ENCODE results near the gene NDUFB3. TPM values are rescaled to one million over a fixed set of nuclear protein-coding genes. Genes with fewer than 3 reads are reported as not detected.

The NDUFB3 gene
- total and polyA plus RNA-seq, 11 donors: 197 to 496 (median 348) TPM

DNA sequence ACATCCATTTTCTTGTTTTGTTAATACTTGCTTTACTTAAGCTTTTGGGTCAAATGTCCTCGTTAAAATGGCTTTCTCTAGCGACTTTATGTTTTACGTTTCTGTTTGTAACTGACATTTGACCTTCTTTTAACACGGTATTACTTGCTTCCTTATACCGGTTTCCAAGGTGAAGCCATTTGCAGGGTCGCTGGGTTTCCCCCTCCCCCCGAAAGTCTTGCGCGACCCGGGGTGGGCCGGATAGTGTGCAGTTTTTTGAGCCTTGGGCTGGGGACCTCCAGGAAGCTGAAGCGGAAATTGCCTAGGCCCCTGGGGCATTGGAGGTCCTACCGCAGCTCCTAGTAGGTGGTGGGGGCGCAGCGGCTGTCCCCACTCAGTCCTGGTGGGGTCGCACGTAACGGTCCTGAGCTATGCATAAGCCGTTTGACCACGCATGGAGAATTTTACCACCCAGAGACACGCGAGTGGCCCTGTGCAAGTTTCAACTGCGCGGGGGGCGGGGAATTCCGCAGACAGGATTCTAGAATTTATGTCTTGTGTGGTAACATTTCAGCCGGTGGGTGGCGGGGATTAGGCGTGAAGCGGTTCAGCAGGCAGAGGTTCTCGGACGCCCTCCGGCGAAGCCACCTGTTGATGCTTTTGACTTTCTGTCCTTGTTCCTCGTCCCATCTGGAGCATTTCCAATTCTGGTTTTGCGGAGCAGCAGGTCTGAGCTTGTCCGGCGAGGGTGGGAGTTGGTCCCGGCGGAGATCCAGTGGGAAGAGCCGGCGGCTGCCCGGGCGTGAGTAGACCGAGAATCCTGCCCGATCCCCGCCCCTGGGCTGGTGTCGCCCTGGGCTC lies 46.5 kb downstream of the NDUFB3 start:
- intact Hi-C loops (cut with DNase I): loop anchor here in 9 of 10 donors (2.0 to 10.0 kb wide), 6 partner anchors 34 to 116 kb away; partner anchors contain the start of genes HYCC2 (in 3 of the 9) and NDUFB3 (in 3 of the 9)
- ATAC-seq: peak; percentile 44 to 75 (median 52)

DNA sequence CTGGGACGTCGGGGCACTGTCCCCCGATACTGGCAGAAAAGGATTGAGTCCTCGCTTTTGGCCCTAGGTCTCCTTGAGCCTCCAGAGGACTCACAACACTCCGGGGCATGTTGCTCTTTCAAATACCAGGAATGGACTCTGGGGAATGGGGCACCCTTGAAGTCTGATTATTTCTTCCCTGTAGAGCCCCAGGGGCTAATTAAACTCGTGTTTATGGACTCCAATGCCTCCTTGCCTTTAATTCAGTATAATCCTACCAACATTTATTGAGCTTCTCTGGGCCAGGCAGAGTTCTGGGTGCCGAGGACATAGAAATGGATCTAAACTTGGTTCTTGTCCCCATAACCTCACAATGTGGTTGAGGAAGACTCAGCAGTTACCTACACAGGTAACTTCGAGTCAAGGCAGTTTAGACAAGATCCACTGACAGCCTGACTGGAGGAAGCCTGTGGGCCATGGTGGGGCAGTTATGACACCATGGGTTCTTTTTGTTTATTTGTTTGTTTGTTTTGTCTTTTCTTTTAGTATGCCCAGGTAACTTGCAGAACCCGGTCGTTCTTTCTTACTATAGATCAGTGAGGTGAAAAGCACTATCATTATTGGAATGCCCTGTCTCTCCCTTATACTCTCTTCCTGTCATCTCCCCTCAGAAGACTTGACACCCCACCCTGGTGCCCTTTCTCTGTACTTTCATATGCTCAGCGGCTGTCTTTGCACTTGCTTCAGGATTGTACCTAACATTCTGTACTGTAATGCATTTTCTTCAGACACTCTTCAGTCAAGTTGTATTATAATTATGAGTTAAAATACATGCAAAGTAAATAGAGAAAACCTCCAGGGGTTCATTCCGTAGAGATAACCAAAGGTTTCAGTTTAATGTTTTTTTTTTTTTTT lies 47.4 kb downstream of the NDUFB3 start:
- Histone ChIP-seq H3K36me3 (peaks cover 0 to 27% (median 4%) of the 10 kb centered on the region in 9 donors), H3K4me3 (peak overlapping the region; percentile 65 to 99 (median 85)), H3K27me3 (no peaks in the 10 kb centered on the region), H3K4me1 (peaks cover 2 to 62% (median 39%) of the 10 kb centered on the region in 12 donors), H3K27ac (peak overlapping the region; percentile 94 to 100 (median 100)), H3K9me3 (no peaks in the 10 kb centered on the region)
- peak; percentile 7 to 38 (median 20) for ATAC-seq
- DNase-seq: no peak
- intact Hi-C loops (cut with DNase I): loop anchor here in 9 of 10 donors (2.0 to 10.0 kb wide), 6 partner anchors 33 to 116 kb away; partner anchors contain the start of genes HYCC2 (in 3 of the 9) and NDUFB3 (in 3 of the 9)
- WGBS, 4 donors: 3 to 6% (median 3%) methylated on average over 12 of the region's 12 CpGs
- TF ChIP-seq POLR2A (IDR thresholded peaks at IDR 0.05): peak in 1 of 2 donors; percentile 8
- TF ChIP-seq, protein P1, sequence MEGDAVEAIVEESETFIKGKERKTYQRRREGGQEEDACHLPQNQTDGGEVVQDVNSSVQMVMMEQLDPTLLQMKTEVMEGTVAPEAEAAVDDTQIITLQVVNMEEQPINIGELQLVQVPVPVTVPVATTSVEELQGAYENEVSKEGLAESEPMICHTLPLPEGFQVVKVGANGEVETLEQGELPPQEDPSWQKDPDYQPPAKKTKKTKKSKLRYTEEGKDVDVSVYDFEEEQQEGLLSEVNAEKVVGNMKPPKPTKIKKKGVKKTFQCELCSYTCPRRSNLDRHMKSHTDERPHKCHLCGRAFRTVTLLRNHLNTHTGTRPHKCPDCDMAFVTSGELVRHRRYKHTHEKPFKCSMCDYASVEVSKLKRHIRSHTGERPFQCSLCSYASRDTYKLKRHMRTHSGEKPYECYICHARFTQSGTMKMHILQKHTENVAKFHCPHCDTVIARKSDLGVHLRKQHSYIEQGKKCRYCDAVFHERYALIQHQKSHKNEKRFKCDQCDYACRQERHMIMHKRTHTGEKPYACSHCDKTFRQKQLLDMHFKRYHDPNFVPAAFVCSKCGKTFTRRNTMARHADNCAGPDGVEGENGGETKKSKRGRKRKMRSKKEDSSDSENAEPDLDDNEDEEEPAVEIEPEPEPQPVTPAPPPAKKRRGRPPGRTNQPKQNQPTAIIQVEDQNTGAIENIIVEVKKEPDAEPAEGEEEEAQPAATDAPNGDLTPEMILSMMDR (IDR thresholded peaks at IDR 0.05): no peak

More for the DNA sequence above, 46.5 kb downstream of the NDUFB3 start:
- Histone ChIP-seq H3K9me3 (no peaks in the 10 kb centered on the region), H3K27me3 (no peaks in the 10 kb centered on the region), H3K4me3 (peak overlapping the region; percentile 65 to 99 (median 85)), H3K4me1 (peaks cover 0 to 55% (median 30%) of the 10 kb centered on the region in 12 donors), H3K36me3 (peaks cover 0 to 20% (median under 1%) of the 10 kb centered on the region in 9 donors), H3K27ac (peak overlapping the region; percentile 94 to 100 (median 100))
- 1 to 2% (median 1%) methylated on average over 31 to 48 of the region's 48 CpGs for WGBS, 4 donors
- TF ChIP-seq POLR2A (IDR thresholded peaks at IDR 0.05): peak in 1 of 2 donors; percentile 71
- TF ChIP-seq, protein P1 (IDR thresholded peaks at IDR 0.05): peak; percentile 19 to 65 (median 51)
- peak; percentile 91 to 95 (median 92) for DNase-seq

DNA sequence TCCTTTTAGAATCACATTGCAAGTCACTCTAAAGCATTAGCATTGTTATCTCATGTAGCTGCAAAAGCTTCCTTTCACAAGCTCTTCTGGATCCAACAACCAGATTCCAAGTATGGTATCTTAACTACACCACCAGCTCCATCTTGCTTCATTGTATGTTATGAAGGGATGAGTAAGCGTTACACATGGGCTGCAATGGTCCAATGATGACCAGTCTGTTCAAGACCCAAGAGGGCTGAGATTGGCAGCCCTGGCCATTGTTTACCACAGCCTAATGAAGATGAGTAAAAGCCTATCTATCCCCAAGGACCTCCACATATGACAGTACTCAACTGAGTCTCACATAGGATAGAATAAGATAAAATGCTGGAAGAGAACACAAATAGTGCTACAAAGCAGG lies 50.5 kb downstream of the NDUFB3 start:
- DNase-seq: no peak
- Histone ChIP-seq H3K9me3 (no peaks in the 10 kb centered on the region), H3K27me3 (no peaks in the 10 kb centered on the region), H3K4me1 (peaks cover 16 to 79% (median 64%) of the 10 kb centered on the region in 12 donors), H3K36me3 (peaks cover 0 to 27% (median 4%) of the 10 kb centered on the region in 9 donors), H3K4me3 (peak overlapping the region in 10 of 12 donors; percentile 1 to 96 (median 85)), H3K27ac (peak overlapping the region; percentile 94 to 100 (median 100))
- TF ChIP-seq, protein P1 (IDR thresholded peaks at IDR 0.05): no peak
- no peak for TF ChIP-seq POLR2A (IDR thresholded peaks at IDR 0.05)
- intact Hi-C loops (cut with DNase I): no loop called here
- ATAC-seq: no peak
- 50 to 83% (median 76%) methylated on average over 1 of the region's 1 CpG for WGBS, 4 donors
